MM.1S (cell line): ENCODE results near the gene BICC1.

Source experiments
- DNase-seq: peaks from one replicate; pipeline ENCODE4 v3.0.0-alpha.2; 2015
- H2AFZ ChIP-seq: fragments of 300-600 bp; sonication (generic); 2 replicates; pipeline ENCODE4 v1.6.0; 2016; ENCODE audit warnings: antibody characterized with exemption, low read length
- H3F3A ChIP-seq: fragments of 300-600 bp; sonication (generic); 2 replicates; pipeline ENCODE4 v1.6.1; 2016; ENCODE audit warnings: mild to moderate bottlenecking, antibody characterized with exemption, low read length, moderate library complexity, mixed read lengths; ENCODE audit not compliant: insufficient read depth
- H3K27ac ChIP-seq: fragments of 300-600 bp; sonication (generic); 2 replicates; pipeline ENCODE4 v1.5.1; 2016; ENCODE audit warnings: mild to moderate bottlenecking, low read length
- H3K27me3 ChIP-seq: fragments of 300-600 bp; sonication (generic); replicated peaks from 2 replicates; pipeline ENCODE4 v1.6.0; 2016; ENCODE audit warnings: low read length; ENCODE audit not compliant: insufficient read depth
- H3K36me3 ChIP-seq: fragments of 300-600 bp; sonication (generic); replicated peaks from 2 replicates; pipeline ENCODE4 v1.6.1; 2016; ENCODE audit warnings: mild to moderate bottlenecking, low read length, mixed read lengths; ENCODE audit not compliant: insufficient read depth
- H3K4me1 ChIP-seq: fragments of 300-600 bp; sonication (generic); 2 replicates; pipeline ENCODE4 v1.6.1; 2016; ENCODE audit warnings: low read length, mixed read lengths
- H3K4me2 ChIP-seq: fragments of 300-600 bp; sonication (generic); 2 replicates; pipeline ENCODE4 v1.6.0; 2016; ENCODE audit warnings: low read depth, low read length
- H3K4me3 ChIP-seq: fragments of 300-600 bp; sonication (generic); 2 replicates; pipeline ENCODE4 v1.5.1; 2016; ENCODE audit warnings: low read length, mixed read lengths
- H3K79me2 ChIP-seq: fragments of 300-600 bp; sonication (generic); 2 replicates; pipeline ENCODE4 v1.6.1; 2016; ENCODE audit warnings: mixed run types, low read length, mixed read lengths
- H3K9ac ChIP-seq: fragments of 300-600 bp; sonication (generic); 2 replicates; pipeline ENCODE4 v1.6.1; 2016; ENCODE audit warnings: low read length, mixed read lengths
- H3K9me2 ChIP-seq: fragments of 300-600 bp; sonication (generic); replicated peaks from 2 replicates; pipeline ENCODE4 v1.6.1; 2016; ENCODE audit warnings: mild to moderate bottlenecking, low read length, mixed read lengths; ENCODE audit not compliant: insufficient read depth
- H3K9me3 ChIP-seq: fragments of 300-600 bp; sonication (generic); replicated peaks from 2 replicates; pipeline ENCODE4 v1.6.1; 2016; ENCODE audit warnings: mild to moderate bottlenecking, low read length, mixed read lengths; ENCODE audit not compliant: insufficient read depth
- H4K20me1 ChIP-seq: fragments of 300-600 bp; sonication (generic); 2 replicates; pipeline ENCODE4 v1.6.1; 2016; ENCODE audit warnings: mild to moderate bottlenecking, low read length, moderate library complexity, mixed read lengths; ENCODE audit not compliant: insufficient read depth
- EZH2 ChIP-seq: fragments of 300-600 bp; sonication (generic); optimal IDR thresholded peaks from 2 replicates; pipeline ENCODE3; 2017; ENCODE audit warnings: low read depth, mild to moderate bottlenecking, antibody characterized with exemption, low read length, mixed read lengths
- EZH2phosphoT487 ChIP-seq: fragments of 300-600 bp; sonication (generic); IDR thresholded peaks from 2 replicates; pipeline ENCODE4 v1.6.1; 2018; ENCODE audit warnings: antibody characterized with exemption, low read length
- TF ChIP-seq, protein P1 (sequence below): fragments of 300-600 bp; sonication (generic); IDR thresholded peaks from 2 replicates; pipeline ENCODE4 v1.5.1; 2016; ENCODE audit warnings: antibody characterized with exemption, low read length, mixed read lengths

BICC1 gene

GRCh38 chr10:58714409-58714808, 201.7 kb downstream of the BICC1 start:
- no peak overlapping the region for H3K4me3 ChIP-seq
- no peaks in the 10 kb centered on the region for H3K36me3 ChIP-seq
- H3K79me2 ChIP-seq, result no peaks in the 10 kb centered on the region
- TF ChIP-seq EZH2 (no peak), EZH2phosphoT487 (no peak)
- TF ChIP-seq, protein P1, sequence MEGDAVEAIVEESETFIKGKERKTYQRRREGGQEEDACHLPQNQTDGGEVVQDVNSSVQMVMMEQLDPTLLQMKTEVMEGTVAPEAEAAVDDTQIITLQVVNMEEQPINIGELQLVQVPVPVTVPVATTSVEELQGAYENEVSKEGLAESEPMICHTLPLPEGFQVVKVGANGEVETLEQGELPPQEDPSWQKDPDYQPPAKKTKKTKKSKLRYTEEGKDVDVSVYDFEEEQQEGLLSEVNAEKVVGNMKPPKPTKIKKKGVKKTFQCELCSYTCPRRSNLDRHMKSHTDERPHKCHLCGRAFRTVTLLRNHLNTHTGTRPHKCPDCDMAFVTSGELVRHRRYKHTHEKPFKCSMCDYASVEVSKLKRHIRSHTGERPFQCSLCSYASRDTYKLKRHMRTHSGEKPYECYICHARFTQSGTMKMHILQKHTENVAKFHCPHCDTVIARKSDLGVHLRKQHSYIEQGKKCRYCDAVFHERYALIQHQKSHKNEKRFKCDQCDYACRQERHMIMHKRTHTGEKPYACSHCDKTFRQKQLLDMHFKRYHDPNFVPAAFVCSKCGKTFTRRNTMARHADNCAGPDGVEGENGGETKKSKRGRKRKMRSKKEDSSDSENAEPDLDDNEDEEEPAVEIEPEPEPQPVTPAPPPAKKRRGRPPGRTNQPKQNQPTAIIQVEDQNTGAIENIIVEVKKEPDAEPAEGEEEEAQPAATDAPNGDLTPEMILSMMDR, result no peak
- H3K27ac ChIP-seq, result no peak overlapping the region
- DNase-seq, result no peak
- H4K20me1 ChIP-seq, result no peaks in the 10 kb centered on the region
- H3K9me3 ChIP-seq, result no peaks in the 10 kb centered on the region
- H3K4me2 ChIP-seq, result no peak overlapping the region
- no peak overlapping the region for H2AFZ ChIP-seq
- H3K4me1 ChIP-seq, result no peaks in the 10 kb centered on the region
- no peaks in the 10 kb centered on the region for H3F3A ChIP-seq
- no peaks in the 10 kb centered on the region for H3K27me3 ChIP-seq
- no peaks in the 10 kb centered on the region for H3K9me2 ChIP-seq
- no peak overlapping the region for H3K9ac ChIP-seq

GRCh38 chr10:58715061-58715460, 202.4 kb downstream of the BICC1 start:
- no peak overlapping the region for H3K4me3 ChIP-seq
- no peak for DNase-seq
- H3K4me2 ChIP-seq, result no peak overlapping the region
- TF ChIP-seq EZH2, result no peak
- TF ChIP-seq EZH2phosphoT487, result no peak
- TF ChIP-seq, protein P1, result no peak
- no peaks in the 10 kb centered on the region for H3K36me3 ChIP-seq
- H2AFZ ChIP-seq, result no peak overlapping the region
- H3K9ac ChIP-seq, result no peak overlapping the region
- H3K9me3 ChIP-seq, result no peaks in the 10 kb centered on the region
- H4K20me1 ChIP-seq, result no peaks in the 10 kb centered on the region
- H3K79me2 ChIP-seq, result no peaks in the 10 kb centered on the region
- no peaks in the 10 kb centered on the region for H3F3A ChIP-seq
- no peaks in the 10 kb centered on the region for H3K4me1 ChIP-seq
- H3K27me3 ChIP-seq, result no peaks in the 10 kb centered on the region
- no peak overlapping the region for H3K27ac ChIP-seq
- no peaks in the 10 kb centered on the region for H3K9me2 ChIP-seq

GRCh38 chr10:58718596-58718995, 205.9 kb downstream of the BICC1 start:
- Histone ChIP-seq H3K79me2 (no peaks in the 10 kb centered on the region), H3K27ac (no peak overlapping the region), H3K4me1 (no peaks in the 10 kb centered on the region)

More at GRCh38 chr10:58718596-58718995, 205.9 kb downstream of the BICC1 start:
- Histone ChIP-seq H4K20me1 (no peaks in the 10 kb centered on the region), H3K27me3 (no peaks in the 10 kb centered on the region), H3K9ac (no peak overlapping the region), H3K9me2 (no peaks in the 10 kb centered on the region), H3K4me3 (no peak overlapping the region), H2AFZ (no peak overlapping the region), H3K9me3 (no peaks in the 10 kb centered on the region), H3K4me2 (no peak overlapping the region), H3K36me3 (no peaks in the 10 kb centered on the region), H3F3A (no peaks in the 10 kb centered on the region)
- TF ChIP-seq EZH2 (no peak), EZH2phosphoT487 (no peak)
- TF ChIP-seq, protein P1, result no peak
- no peak for DNase-seq
